Naive thymus-derived CD4-positive, alpha-beta T cell (primary cell): ENCODE results near the gene RAD21L1. TPM values are rescaled to one million over a fixed set of nuclear protein-coding genes. Genes with fewer than 3 reads are reported as not detected.

Experiments
- ATAC-seq: fragments of 150-1000 bp; cut with Tn5 transposase; 2 replicates; pipeline ENCODE4 v1.10.0; 2021; ENCODE audit warnings: mild to moderate bottlenecking, moderate library complexity
- CTCF ChIA-PET: fragments of 350-600 bp; sonication (Branson Sonifier 250); formaldehyde crosslinking; loops from one replicate; lab custom pipeline; 2021; ENCODE audit warnings: antibody characterized with exemption; lab: Charles Lee
- POLR2A ChIA-PET: fragments of 350-600 bp; sonication (Branson Sonifier 250); formaldehyde crosslinking; loops from one replicate; lab custom pipeline; 2021; ENCODE audit warnings: antibody characterized with exemption, inconsistent platforms; lab: Charles Lee
- DNase-seq, 9 donors: peaks; one replicate each; pipeline versions ENCODE4 v3.0.0 to v3.0.0-alpha.2; 2020 to 2022; ENCODE audit warnings: mixed read lengths in 1 of 9
- H3K27ac ChIP-seq: one replicate; pipeline ENCODE4 v1.7.0; 2013; ENCODE audit warnings: mild to moderate bottlenecking, low read depth, low read length, moderate library complexity
- H3K27me3 ChIP-seq, 2 donors: one replicate each; pipeline ENCODE4 v1.7.0; 2013; ENCODE audit warnings: low read length in 2 of 2, mild to moderate bottlenecking in 2 of 2, moderate library complexity in 2 of 2; ENCODE audit not compliant: control insufficient read depth in 2 of 2, insufficient read depth in 2 of 2
- H3K36me3 ChIP-seq, 3 experiments: 1 replicate in 2 of 3; 2 replicates in 1 of 3; pipeline ENCODE4 v1.7.0; 2013; ENCODE audit warnings: low read length in 3 of 3, mild to moderate bottlenecking in 3 of 3, moderate library complexity in 1 of 3; ENCODE audit not compliant: insufficient read depth in 3 of 3, control insufficient read depth in 2 of 3
- H3K4me1 ChIP-seq, 2 donors: one replicate each; pipeline ENCODE4 v1.7.0; 2013; ENCODE audit warnings: low read length in 2 of 2, mild to moderate bottlenecking in 2 of 2, moderate library complexity in 1 of 2; ENCODE audit not compliant: control insufficient read depth in 2 of 2, insufficient read depth in 2 of 2
- H3K4me3 ChIP-seq: 2 replicates; pipeline ENCODE4 v1.7.0; 2013; ENCODE audit warnings: mild to moderate bottlenecking, low read length
- H3K9me3 ChIP-seq, 3 experiments: 1 replicate in 2 of 3; 2 replicates in 1 of 3; pipeline ENCODE4 v1.7.0; 2013; ENCODE audit warnings: low read length in 3 of 3; ENCODE audit not compliant: control insufficient read depth in 2 of 3
- H3K27ac Mint-ChIP-seq, 9 donors: one replicate each; pipeline ENCODE4 v1.8.0; 2020 to 2022; ENCODE audit warnings: mixed read lengths in 9 of 9, mild to moderate bottlenecking in 8 of 9, moderate library complexity in 5 of 9, inconsistent platforms in 2 of 9
- H3K27me3 Mint-ChIP-seq, 5 donors: one replicate each; pipeline ENCODE4 v1.8.0; 2021 to 2022; ENCODE audit warnings: mixed read lengths in 5 of 5, mild to moderate bottlenecking in 1 of 5
- H3K36me3 Mint-ChIP-seq, 5 donors: one replicate each; pipeline ENCODE4 v1.8.0; 2020 to 2022; ENCODE audit warnings: mixed read lengths in 5 of 5, mild to moderate bottlenecking in 3 of 5, inconsistent platforms in 1 of 5
- H3K4me1 Mint-ChIP-seq, 7 donors: one replicate each; pipeline ENCODE4 v1.8.0; 2020 to 2022; ENCODE audit warnings: mixed read lengths in 7 of 7, mild to moderate bottlenecking in 3 of 7, inconsistent platforms in 1 of 7
- H3K4me3 Mint-ChIP-seq, 10 donors: one replicate each; pipeline ENCODE4 v1.8.0; 2020 to 2022; ENCODE audit warnings: mild to moderate bottlenecking in 10 of 10, mixed read lengths in 10 of 10, moderate library complexity in 6 of 10, inconsistent platforms in 2 of 10
- H3K9me3 Mint-ChIP-seq, 11 donors: one replicate each; pipeline ENCODE4 v1.8.0; 2020 to 2022; ENCODE audit warnings: mixed read lengths in 11 of 11, mild to moderate bottlenecking in 4 of 11, inconsistent platforms in 1 of 11, moderate library complexity in 1 of 11
- intact Hi-C, 2 donors: fragments of 100-400 bp; cut with micrococcal nuclease; formaldehyde crosslinking; loops; one replicate each; pipeline ENCODE4 v1.15.1; 2023
- polyA plus RNA-seq, 2 donors: library from polyadenylated mRNA; unstranded; fragments of 300-500 nt; fragmentation: Illumina TruSeq; gene quantifications; one replicate each; pipeline ENCODE4 v1.2.3, GENCODE V29; 2021
- total RNA-seq, 6 experiments: library from RNA in 5 of 6; stranded (reverse) in 5 of 6; gene quantifications; 1 replicate in 5 of 6; 2 replicates in 1 of 6; pipeline ENCODE4 v1.2.3 and lab custom pipeline; 2021 to 2026

Gene RAD21L1
- total and polyA plus RNA-seq, 7 experiments from 2014 or later: 0.48 to 0.81 (median 0.61) TPM; not detected in 3

GRCh38 chr20:1273366-1273765, 47.5 kb downstream of the RAD21L1 start:
- H3K27me3 Mint-ChIP-seq: no peaks in the 10 kb centered on the region
- no peak overlapping the region for H3K27ac ChIP-seq
- peak overlapping the region in 8 of 9 donors; percentile 28 to 95 (median 68) for H3K27ac Mint-ChIP-seq
- no peak for DNase-seq
- no peaks in the 10 kb centered on the region for H3K27me3 ChIP-seq
- H3K4me3 ChIP-seq: no peak overlapping the region
- intact Hi-C loops: no loop called here
- no peaks in the 10 kb centered on the region for H3K9me3 ChIP-seq
- CTCF ChIA-PET: interaction anchor here (0.6 to 0.9 kb wide), 2 partner anchors 12 to 46 kb away, joined by 3 read pairs; no protein-coding TSS in a partner anchor
- POLR2A ChIA-PET: interaction anchor here (0.6 to 4.0 kb wide), 6 partner anchors 10 to 27 kb away, joined by 3 to 19 read pairs (median 9); no protein-coding TSS in a partner anchor
- no peak for ATAC-seq
- H3K36me3 ChIP-seq: peaks cover 0 to 18% (median 0%) of the 10 kb centered on the region in 3 experiments
- H3K4me3 Mint-ChIP-seq: peak overlapping the region in 2 of 10 donors; percentile 14 to 56
- H3K36me3 Mint-ChIP-seq: peaks cover 0 to 13% (median 0%) of the 10 kb centered on the region in 5 donors
- peaks cover 0 to 28% of the 10 kb centered on the region in 2 donors for H3K4me1 ChIP-seq
- H3K4me1 Mint-ChIP-seq: peaks cover 4 to 73% (median 66%) of the 10 kb centered on the region in 7 donors
- no peaks in the 10 kb centered on the region for H3K9me3 Mint-ChIP-seq

GRCh38 chr20:1274485-1275311, 48.9 kb downstream of the RAD21L1 start:
- no peaks in the 10 kb centered on the region for H3K27me3 Mint-ChIP-seq
- peak overlapping the region in 1 of 10 donors; percentile 56 for H3K4me3 Mint-ChIP-seq
- H3K27ac ChIP-seq: no peak overlapping the region
- H3K9me3 Mint-ChIP-seq: no peaks in the 10 kb centered on the region
- intact Hi-C loops: no loop called here
- H3K9me3 ChIP-seq: no peaks in the 10 kb centered on the region
- H3K36me3 Mint-ChIP-seq: peaks cover 0 to 5% (median 0%) of the 10 kb centered on the region in 5 donors
- peaks cover 0 to 11% (median 0%) of the 10 kb centered on the region in 3 experiments for H3K36me3 ChIP-seq
- no peaks in the 10 kb centered on the region for H3K27me3 ChIP-seq
- peaks cover 4 to 68% (median 54%) of the 10 kb centered on the region in 7 donors for H3K4me1 Mint-ChIP-seq
- ChIA-PET POLR2A (interaction anchor here (0.6 to 4.0 kb wide), 8 partner anchors 8 to 420 kb away, joined by 3 to 19 read pairs (median 6); partner anchors contain the start of gene SNPH), CTCF (interaction anchor here (0.6 kb wide), 2 partner anchors 415 to 435 kb away, joined by 3 read pairs; no protein-coding TSS in a partner anchor)
- no peak overlapping the region for H3K4me3 ChIP-seq
- H3K4me1 ChIP-seq: peaks cover 0 to 24% of the 10 kb centered on the region in 2 donors
- H3K27ac Mint-ChIP-seq: peak overlapping the region in 7 of 9 donors; percentile 1 to 95 (median 79)
- DNase-seq: no peak
- no peak for ATAC-seq

GRCh38 chr20:1275919-1276318, 50.1 kb downstream of the RAD21L1 start:
- intact Hi-C loops: no loop called here
- Histone ChIP-seq H3K27me3 (no peaks in the 10 kb centered on the region), H3K4me1 (peaks cover 0 to 36% of the 10 kb centered on the region in 2 donors), H3K9me3 (no peaks in the 10 kb centered on the region), H3K36me3 (peaks cover 0 to 6% (median 0%) of the 10 kb centered on the region in 3 experiments), H3K27ac (no peak overlapping the region), H3K4me3 (no peak overlapping the region)
- Mint-ChIP-seq H3K4me1 (peaks cover 4 to 69% (median 56%) of the 10 kb centered on the region in 7 donors), H3K4me3 (peak overlapping the region in 1 of 10 donors; percentile 60), H3K36me3 (peaks cover 0 to 5% (median 0%) of the 10 kb centered on the region in 5 donors), H3K27me3 (no peaks in the 10 kb centered on the region), H3K27ac (peak overlapping the region in 7 of 9 donors; percentile 4 to 83 (median 13)), H3K9me3 (no peaks in the 10 kb centered on the region)
- ChIA-PET CTCF (interaction anchor here (0.7 kb wide), 1 partner anchor 254 kb away, joined by 3 read pairs; no protein-coding TSS in a partner anchor), POLR2A (interaction anchor here (1.0 to 1.6 kb wide), 3 partner anchors 8 to 11 kb away, joined by 3 to 8 read pairs (median 3); partner anchors contain the start of gene SNPH)
- ATAC-seq (no peak), DNase-seq (no peak)

- Histone ChIP-seq H3K4me3 (no peak overlapping the region), H3K9me3 (no peaks in the 10 kb centered on the region), H3K27ac (peak overlapping the region; percentile 14), H3K27me3 (no peaks in the 10 kb centered on the region), H3K36me3 (peaks cover 0 to 5% (median 0%) of the 10 kb centered on the region in 3 experiments), H3K4me1 (peaks cover 0 to 32% of the 10 kb centered on the region in 2 donors)
- intact Hi-C loops: no loop called here
- Mint-ChIP-seq H3K9me3 (no peaks in the 10 kb centered on the region), H3K27ac (no peak overlapping the region), H3K4me3 (no peak overlapping the region), H3K4me1 (peaks cover 4 to 67% (median 51%) of the 10 kb centered on the region in 7 donors), H3K36me3 (peaks cover 0 to 14% (median 0%) of the 10 kb centered on the region in 5 donors), H3K27me3 (no peaks in the 10 kb centered on the region)
- ChIA-PET CTCF (interaction anchor here (0.8 kb wide), 1 partner anchor 60 kb away, joined by 3 read pairs; no protein-coding TSS in a partner anchor), POLR2A (interaction anchor here (1.0 kb wide), 1 partner anchor 9 kb away, joined by 7 read pairs; no protein-coding TSS in a partner anchor)
- DNase-seq: no peak
- ATAC-seq: no peak
Observed at GRCh38 chr20:1277529-1278322, 51.9 kb downstream of the RAD21L1 start.

- Mint-ChIP-seq H3K27ac (peak overlapping the region in 3 of 9 donors; percentile 39 to 77 (median 64)), H3K4me1 (peaks cover 4 to 67% (median 53%) of the 10 kb centered on the region in 7 donors), H3K9me3 (no peaks in the 10 kb centered on the region), H3K36me3 (peaks cover 0 to 17% (median 5%) of the 10 kb centered on the region in 5 donors), H3K27me3 (no peaks in the 10 kb centered on the region), H3K4me3 (no peak overlapping the region)
- ChIA-PET CTCF (no interaction called here), POLR2A (interaction anchor here (2.2 to 6.1 kb wide), 2 partner anchors 9 to 14 kb away, joined by 7 to 74 read pairs; partner anchors contain the start of gene SNPH)
- intact Hi-C loops: no loop called here
- Histone ChIP-seq H3K9me3 (no peaks in the 10 kb centered on the region), H3K27me3 (no peaks in the 10 kb centered on the region), H3K27ac (no peak overlapping the region), H3K4me1 (peaks cover 0 to 32% of the 10 kb centered on the region in 2 donors), H3K36me3 (peaks cover 0 to 5% (median 0%) of the 10 kb centered on the region in 3 experiments), H3K4me3 (no peak overlapping the region)
- DNase-seq: no peak
- ATAC-seq: no peak
Observed at GRCh38 chr20:1278993-1279392, 53.1 kb downstream of the RAD21L1 start.
